Mucosa of rectum (tissue), 2 donors: ENCODE results near the gene C16orf46.

Experiments used
- H3K27ac ChIP-seq, 2 donors: one replicate each; pipeline ENCODE4 v1.7.0; 2013; ENCODE audit warnings: inconsistent platforms in 2 of 2, low read depth in 2 of 2, low read length in 2 of 2
- H3K27me3 ChIP-seq, 2 donors: one replicate each; pipeline ENCODE4 v1.7.0; 2013; ENCODE audit warnings: low read length in 2 of 2; ENCODE audit not compliant: control insufficient read depth in 2 of 2, insufficient read depth in 2 of 2
- H3K36me3 ChIP-seq, 2 donors: one replicate each; pipeline ENCODE4 v1.7.0; 2013; ENCODE audit warnings: low read length in 2 of 2; ENCODE audit not compliant: control insufficient read depth in 2 of 2, insufficient read depth in 2 of 2
- H3K4me1 ChIP-seq, 2 donors: one replicate each; pipeline ENCODE4 v1.7.0; 2013; ENCODE audit warnings: low read length in 2 of 2, mild to moderate bottlenecking in 1 of 2; ENCODE audit not compliant: control insufficient read depth in 2 of 2, insufficient read depth in 2 of 2
- H3K4me3 ChIP-seq, 2 donors: one replicate each; pipeline ENCODE4 v1.7.0; 2013; ENCODE audit warnings: low read length in 2 of 2
- H3K9ac ChIP-seq, 2 donors: one replicate each; pipeline ENCODE4 v1.7.0; 2013; ENCODE audit warnings: low read length in 2 of 2, low read depth in 1 of 2, mild to moderate bottlenecking in 1 of 2
- H3K9me3 ChIP-seq, 2 donors: one replicate each; pipeline ENCODE4 v1.7.0; 2013; ENCODE audit warnings: low read length in 2 of 2; ENCODE audit not compliant: control insufficient read depth in 2 of 2
- donor health status: healthy.
- donor health status: Normal muscosa, but diverticular disease.

Gene C16orf46

DNA sequence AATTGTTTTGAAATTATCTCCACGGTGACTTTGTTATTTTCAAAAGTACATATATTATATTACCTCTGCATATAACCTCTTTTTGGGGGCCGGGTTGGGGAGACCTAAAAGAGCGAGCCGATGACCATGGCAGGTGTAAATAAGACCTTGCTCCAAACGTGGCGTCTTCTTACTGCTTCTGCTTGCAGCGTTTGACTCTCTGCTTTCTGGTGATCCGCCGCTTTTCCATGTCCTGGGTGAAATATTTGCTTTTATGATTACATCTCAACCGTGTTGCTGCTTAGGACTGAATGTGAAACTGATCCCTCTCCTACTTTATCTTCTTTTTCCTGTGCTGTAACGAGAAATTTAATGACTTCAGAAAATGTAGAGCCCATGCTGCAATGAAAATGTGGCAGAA, 23.3 kb downstream of the C16orf46 start:
- Histone ChIP-seq H3K27ac (no peak overlapping the region), H3K36me3 (no peaks in the 10 kb centered on the region), H3K9ac (no peak overlapping the region), H3K9me3 (no peaks in the 10 kb centered on the region), H3K4me1 (no peaks in the 10 kb centered on the region), H3K27me3 (no peaks in the 10 kb centered on the region), H3K4me3 (no peak overlapping the region)

DNA sequence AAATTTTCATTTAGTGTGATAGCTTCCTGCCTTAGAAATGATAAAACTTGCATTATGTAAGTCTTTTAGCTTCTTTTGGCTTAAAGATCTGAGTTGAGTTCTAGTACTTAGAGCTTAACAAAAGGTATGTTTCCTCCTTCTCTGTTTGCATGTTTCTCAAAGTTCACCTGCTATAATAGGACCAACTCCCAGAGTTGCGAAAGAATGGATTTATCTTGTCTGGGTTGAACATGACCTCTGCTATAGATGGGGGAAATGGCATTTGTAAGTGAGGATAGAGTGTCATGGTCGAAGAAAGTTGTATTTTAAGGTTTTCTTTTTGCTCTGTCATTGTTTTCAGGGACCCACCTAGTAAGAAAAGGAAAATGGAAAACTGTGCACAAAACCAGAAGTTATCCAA, 34.2 kb downstream of the C16orf46 start:
- no peaks in the 10 kb centered on the region for H3K9me3 ChIP-seq
- H3K36me3 ChIP-seq: peaks cover 34 to 49% of the 10 kb centered on the region in 2 donors

GRCh38 chr16:81041696-81042095, 35.3 kb downstream of the C16orf46 start:
- Histone ChIP-seq H3K36me3 (peaks cover 34 to 49% of the 10 kb centered on the region in 2 donors), H3K4me3 (no peak overlapping the region), H3K9ac (no peak overlapping the region), H3K9me3 (no peaks in the 10 kb centered on the region), H3K27ac (no peak overlapping the region), H3K4me1 (peaks cover 4 to 7% of the 10 kb centered on the region in 2 donors), H3K27me3 (no peaks in the 10 kb centered on the region)

More for the DNA sequence above, 34.2 kb downstream of the C16orf46 start:
- no peaks in the 10 kb centered on the region for H3K27me3 ChIP-seq
- no peak overlapping the region for H3K9ac ChIP-seq
- peaks cover 0 to 3% of the 10 kb centered on the region in 2 donors for H3K4me1 ChIP-seq
- no peak overlapping the region for H3K4me3 ChIP-seq
- H3K27ac ChIP-seq: no peak overlapping the region

DNA sequence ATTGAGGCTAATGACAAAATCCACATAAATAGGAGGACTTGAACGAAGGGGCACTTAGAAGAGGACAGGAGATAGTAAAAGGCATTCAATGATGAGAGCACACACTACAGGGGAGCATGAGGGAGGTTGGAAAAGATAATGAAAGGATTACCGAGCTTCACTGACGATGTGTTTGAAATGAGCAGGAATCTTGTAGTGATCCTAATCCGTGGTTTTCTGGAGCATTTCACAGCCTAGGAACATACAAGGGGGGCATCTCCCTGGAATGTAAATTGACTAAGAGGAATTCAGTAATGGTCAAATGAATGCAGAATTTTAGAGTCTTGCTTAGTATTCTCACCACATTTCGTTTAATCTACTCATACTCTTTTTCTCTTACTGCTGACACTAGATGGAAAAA, 36.2 kb downstream of the C16orf46 start:
- peaks cover 4 to 10% of the 10 kb centered on the region in 2 donors for H3K4me1 ChIP-seq
- no peak overlapping the region for H3K9ac ChIP-seq
- no peaks in the 10 kb centered on the region for H3K9me3 ChIP-seq
- H3K4me3 ChIP-seq: no peak overlapping the region
- no peaks in the 10 kb centered on the region for H3K27me3 ChIP-seq
- H3K27ac ChIP-seq: no peak overlapping the region
- H3K36me3 ChIP-seq: peaks cover 34 to 49% of the 10 kb centered on the region in 2 donors

DNA sequence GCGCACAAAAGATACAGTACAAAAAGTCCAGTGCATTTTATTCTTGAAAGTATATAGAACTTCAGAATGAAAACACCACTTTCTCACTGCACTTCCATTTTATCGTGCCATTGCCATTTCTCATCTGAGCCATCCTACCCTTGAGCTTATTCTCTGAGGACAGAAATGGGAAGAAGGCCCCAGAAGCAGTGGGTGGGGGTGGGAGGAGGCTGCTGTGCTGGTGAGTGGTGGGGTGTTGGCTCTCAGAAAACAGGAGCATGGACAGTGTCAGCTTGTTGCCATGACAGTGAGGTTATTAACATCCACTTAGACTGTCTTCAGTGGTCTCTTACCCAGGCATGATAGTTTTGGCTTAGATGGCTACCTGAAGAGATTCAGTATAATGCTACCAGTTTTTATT, 36.9 kb downstream of the C16orf46 start:
- Histone ChIP-seq H3K27me3 (no peaks in the 10 kb centered on the region), H3K36me3 (peaks cover 34 to 44% of the 10 kb centered on the region in 2 donors), H3K9ac (no peak overlapping the region), H3K4me3 (no peak overlapping the region), H3K9me3 (no peaks in the 10 kb centered on the region), H3K27ac (no peak overlapping the region), H3K4me1 (peaks cover 4 to 12% of the 10 kb centered on the region in 2 donors)

- no peaks in the 10 kb centered on the region for H3K9me3 ChIP-seq
- peaks cover 4 to 13% of the 10 kb centered on the region in 2 donors for H3K4me1 ChIP-seq
- H3K27ac ChIP-seq: peak overlapping the region in 1 of 2 donors; percentile 6
- H3K27me3 ChIP-seq: no peaks in the 10 kb centered on the region
- peak overlapping the region; percentile 73 to 87 for H3K4me3 ChIP-seq
- peaks cover 6 to 12% of the 10 kb centered on the region in 2 donors for H3K36me3 ChIP-seq
- H3K9ac ChIP-seq: peak overlapping the region; percentile 74 to 78
These were observed 40.2 kb downstream of the C16orf46 start for GRCh38 chr16:81036751-81037350.

- H3K9me3 ChIP-seq: no peaks in the 10 kb centered on the region
- H3K27ac ChIP-seq: peak overlapping the region; percentile 38 to 68
- peaks cover 4 to 13% of the 10 kb centered on the region in 2 donors for H3K4me1 ChIP-seq
- H3K27me3 ChIP-seq: no peaks in the 10 kb centered on the region
- H3K4me3 ChIP-seq: peak overlapping the region; percentile 73 to 87
- peaks cover 0 to 6% of the 10 kb centered on the region in 2 donors for H3K36me3 ChIP-seq
- H3K9ac ChIP-seq: peak overlapping the region; percentile 74 to 78
These were observed 40.9 kb downstream of the C16orf46 start for GRCh38 chr16:81035975-81036750.

DNA sequence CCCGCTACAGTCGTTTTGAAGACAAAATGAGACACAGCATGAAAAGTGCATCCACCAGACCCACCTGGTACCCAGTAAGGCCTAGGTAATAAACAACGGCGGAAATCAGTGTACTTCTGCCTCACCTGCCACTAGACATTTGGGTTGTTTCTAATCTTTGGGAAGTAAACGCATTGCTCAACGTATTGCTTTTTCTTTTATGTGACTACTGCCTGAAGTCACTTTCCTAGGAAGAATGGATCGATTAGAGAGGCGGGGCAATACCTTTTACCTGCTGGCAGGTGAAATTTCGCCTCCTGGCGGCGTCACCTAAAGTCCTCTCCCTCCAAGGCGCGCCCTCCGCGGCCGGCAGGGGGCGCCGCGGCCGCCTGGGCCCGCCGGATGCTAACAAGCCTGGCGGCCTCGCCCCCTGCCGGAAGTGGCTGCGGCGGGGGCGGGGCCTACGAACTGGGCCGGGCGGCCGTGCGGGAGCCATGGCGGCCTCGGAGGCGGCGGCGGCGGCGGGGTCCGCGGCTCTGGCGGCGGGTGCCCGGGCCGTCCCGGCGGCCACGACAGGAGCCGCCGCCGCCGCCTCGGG, 41.6 kb downstream of the C16orf46 start, which contains the start of gene ATMIN:
Gene ATMIN, plus strand, starts transcription at position 445 of the 577 bp plus-strand sequence. Its CDS starts 29 bp downstream, at position 474.
- H3K4me1 ChIP-seq: peaks cover 4 to 13% of the 10 kb centered on the region in 2 donors
- H3K9me3 ChIP-seq: no peaks in the 10 kb centered on the region
- peak within 1 kb of the TSS; percentile 73 to 87 for H3K4me3 ChIP-seq
- no peaks in the 10 kb centered on the region for H3K27me3 ChIP-seq
- peak within 1 kb of the TSS; percentile 74 to 78 for H3K9ac ChIP-seq
- peaks cover 0 to 6% of the 10 kb centered on the region in 2 donors for H3K36me3 ChIP-seq
- H3K27ac ChIP-seq: peak within 1 kb of the TSS; percentile 38 to 68

DNA sequence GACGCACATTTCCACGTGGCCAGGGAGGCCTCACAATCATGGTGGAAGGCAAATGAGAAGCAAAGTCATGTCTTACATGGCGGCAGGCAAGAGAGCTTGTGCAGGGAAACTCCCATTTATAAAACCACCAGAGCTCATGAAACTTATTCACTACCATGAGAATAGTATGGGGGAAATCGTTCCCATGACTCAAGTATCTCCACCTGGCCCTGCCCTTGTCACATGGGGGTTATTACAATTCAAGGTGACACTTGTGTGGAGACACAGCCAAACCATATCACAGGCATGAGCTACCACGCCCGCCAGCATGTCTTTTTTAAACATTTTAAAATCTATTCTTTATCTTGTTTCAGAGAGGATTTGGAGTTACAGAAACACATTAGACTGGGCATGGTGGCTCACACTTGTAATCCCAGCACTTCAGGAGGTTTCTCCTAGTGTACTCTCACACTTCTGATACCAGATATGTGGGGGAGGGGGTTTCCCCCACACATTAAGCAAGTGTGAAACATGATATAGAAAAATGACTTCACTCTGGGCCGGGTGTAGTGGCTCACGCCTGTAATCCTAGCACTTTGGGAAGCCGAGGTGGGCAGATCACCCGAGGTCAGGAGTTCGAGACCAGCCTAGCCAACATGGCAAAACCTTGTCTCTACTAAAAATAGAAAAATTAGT, 47.0 kb downstream of the C16orf46 start:
- Histone ChIP-seq H3K27me3 (no peaks in the 10 kb centered on the region), H3K9ac (no peak overlapping the region), H3K4me1 (no peaks in the 10 kb centered on the region), H3K4me3 (no peak overlapping the region), H3K36me3 (no peaks in the 10 kb centered on the region), H3K9me3 (no peaks in the 10 kb centered on the region), H3K27ac (no peak overlapping the region)
